ENCODE results near the gene SCN9A. TPM values are rescaled to one million over a fixed set of nuclear protein-coding genes. Genes with fewer than 3 reads are reported as not detected.
A peak's percentile ranks its signal among the peaks of the same experiment; 100 is the strongest.

SCN9A gene
- total and polyA plus RNA-seq, 2 of the 4 experiments (the other 2 are of a cell fraction), result 40.1 to 135 TPM

GRCh38 chr2:166240387-166241313 lies 135.1 kb downstream of the SCN9A start:
- peak overlapping the region; percentile 76; the same call in 1 of the 3 replicates for H2BK15ac ChIP-seq (ENCODE audit: low read depth, low read length)
- peak overlapping the region; percentile 25; the same call in 1 of the 2 replicates for H2BK120ac ChIP-seq (ENCODE audit: low read depth, low read length)
- dilution Hi-C loops (cut with HindIII; ENCODE audit: low sequenced_read_pairs, unreplicated experiment) (no loop called here), intact Hi-C loops (cut with micrococcal nuclease) (no loop called here), in situ Hi-C loops (cut with MboI; ENCODE audit: low sequenced_read_pairs) (no loop called here)
- no peak overlapping the region for H3K18ac ChIP-seq (ENCODE audit: low read depth, low read length)
- peaks cover 5% of the 10 kb centered on the region for H3K4me1 ChIP-seq (ENCODE audit: control insufficient read depth, insufficient read depth, low read length)
- DNase-seq (peak; percentile 52), ATAC-seq (ENCODE audit: low read depth) (no peak)
- no peaks in the 10 kb centered on the region for H3K27me3 ChIP-seq (ENCODE audit: control insufficient read depth, insufficient read depth, low read length)
- H3K56ac ChIP-seq (ENCODE audit: extremely low read depth, insufficient read depth, low read length), result no peak overlapping the region
- peak overlapping the region; percentile 75 for H3K4ac ChIP-seq (ENCODE audit: low read depth, low read length)
- no peaks in the 10 kb centered on the region for H3K36me3 ChIP-seq (ENCODE audit: control insufficient read depth, insufficient read depth, low read length)
- H4K8ac ChIP-seq (ENCODE audit: low read depth in 2 of 2, low read length in 2 of 2), result peak overlapping the region in 1 of 2 experiments; percentile 42; a peak in 2 of 4 replicates
- H4K91ac ChIP-seq (ENCODE audit: insufficient read depth, low read depth, low read length), result no peak overlapping the region
- peaks cover 0 to 13% of the 10 kb centered on the region in 2 experiments; a peak in 1 of 4 replicates for H3K79me1 ChIP-seq (ENCODE audit: low read depth in 1 of 2, low read length in 2 of 2)
- ChIA-PET POLR2A (ENCODE audit: unreplicated experiment) (no interaction called here), CTCF (interaction anchor here (2.1 kb wide), 1 partner anchor 11 kb away, joined by 5 read pairs; no protein-coding TSS in a partner anchor)
- peaks cover 9% of the 10 kb centered on the region; the same call in 1 of the 2 replicates for H3K9me1 ChIP-seq (ENCODE audit: insufficient read depth, low read length)
- H3K9me3 ChIP-seq (ENCODE audit: control insufficient read depth, insufficient read depth, low read length), result no peaks in the 10 kb centered on the region
- peak overlapping the region; percentile 27; the same call in 1 of the 2 replicates for H2AK5ac ChIP-seq (ENCODE audit: low read depth, low read length)
- peak overlapping the region; percentile 39; the same call in 1 of the 2 replicates for H2BK20ac ChIP-seq (ENCODE audit: low read depth, low read length)
- no TSS peak for BruUV-seq (replicated peaks)
- peak overlapping the region; percentile 88 for H2BK5ac ChIP-seq (ENCODE audit: low read depth, low read length, poor library complexity, severe bottlenecking)
- H4K5ac ChIP-seq (ENCODE audit: low read depth, low read length), result no peak overlapping the region; the same call in 1 of the 2 replicates
- H3K9ac ChIP-seq (ENCODE audit: low read depth, low read length), result no peak overlapping the region
- H3K4me3 ChIP-seq (ENCODE audit: insufficient read depth, low read depth, low read length), result no peak overlapping the region
- no peak overlapping the region for H2AFZ ChIP-seq (replicated peaks; ENCODE audit: low read length, poor library complexity)
- no peaks in the 10 kb centered on the region for H4K20me1 ChIP-seq (ENCODE audit: insufficient read depth, low read length)
- H3K27ac ChIP-seq (ENCODE audit: insufficient read depth, low read length), result no peak overlapping the region
- no peak overlapping the region for H3K4me2 ChIP-seq (ENCODE audit: low read depth, low read length)
- TF ChIP-seq MAFK (IDR thresholded peaks at IDR 0.05; ENCODE audit: low read depth, low read length) (peak; percentile 27; the same call in 1 of the 2 replicates), BHLHE40 (IDR thresholded peaks at IDR 0.05; ENCODE audit: low read depth, low read length) (no peak; the same call in 1 of the 2 replicates)
- H3K14ac ChIP-seq (replicated peaks; ENCODE audit: low read depth, low read length), result no peak overlapping the region
- H2AK9ac ChIP-seq (replicated peaks; ENCODE audit: low read depth, low read length, poor library complexity), result peak overlapping the region; percentile 56
- peak overlapping the region; percentile 35 for H3K23ac ChIP-seq (ENCODE audit: low read depth, low read length)
- WGBS, 2 experiments (ENCODE audit: extremely low coverage in 2 of 2, insufficient read length in 1 of 2), result no CpG with 5 or more reads among the region's 1 CpG
